Parathyroid adenoma (tissue), 2 donors: ENCODE data around the gene GABRQ.
A peak's percentile ranks its signal among the peaks of the same experiment; 100 is the strongest.

Source experiments
- H2AFZ ChIP-seq: fragments of 300-600 bp; sonication (generic); one replicate; pipeline ENCODE4 v1.7.0; 2017; ENCODE audit warnings: antibody characterized with exemption, mild to moderate bottlenecking
- H3K27ac ChIP-seq: fragments of 300-600 bp; sonication (generic); one replicate; pipeline ENCODE4 v1.7.0; 2017
- H3K27me3 ChIP-seq: fragments of 300-600 bp; sonication (generic); one replicate; pipeline ENCODE4 v1.7.0; 2017; ENCODE audit warnings: low read length; ENCODE audit not compliant: control insufficient read depth, insufficient read depth
- H3K36me3 ChIP-seq: fragments of 300-600 bp; sonication (generic); one replicate; pipeline ENCODE4 v1.7.0; 2017; ENCODE audit warnings: low read length; ENCODE audit not compliant: control insufficient read depth, insufficient read depth
- H3K4me1 ChIP-seq: fragments of 300-600 bp; sonication (generic); one replicate; pipeline ENCODE4 v1.7.0; 2017; ENCODE audit warnings: control low read depth
- H3K4me2 ChIP-seq: fragments of 300-600 bp; sonication (generic); one replicate; pipeline ENCODE4 v1.7.0; 2017; ENCODE audit warnings: low read length
- H3K4me3 ChIP-seq: fragments of 300-600 bp; sonication (generic); one replicate; pipeline ENCODE4 v1.7.0; 2017; ENCODE audit warnings: low read depth, low read length
- H3K79me2 ChIP-seq: fragments of 300-600 bp; sonication (generic); one replicate; pipeline ENCODE4 v1.7.0; 2017; ENCODE audit warnings: control low read depth
- H3K9ac ChIP-seq: fragments of 300-600 bp; sonication (generic); one replicate; pipeline ENCODE4 v1.7.0; 2017; ENCODE audit warnings: mild to moderate bottlenecking
- H3K9me3 ChIP-seq: fragments of 300-600 bp; sonication (generic); one replicate; pipeline ENCODE4 v1.7.0; 2017; ENCODE audit warnings: low read length; ENCODE audit not compliant: control insufficient read depth
- CTCF ChIP-seq: fragments of 300-600 bp; sonication (generic); IDR thresholded peaks from one replicate; pipeline ENCODE4 v1.7.0; 2017; ENCODE audit warnings: antibody characterized with exemption, mild to moderate bottlenecking
- donor health status: primary hyperparathyroidism.

Gene GABRQ

GRCh38 chrX:152614791-152615190 is 22.9 kb upstream of the GABRQ start:
- Histone ChIP-seq H3K79me2 (no peaks in the 10 kb centered on the region), H3K4me2 (no peak overlapping the region)
- no peak for TF ChIP-seq CTCF

GRCh38 chrX:152619897-152620296 is 17.8 kb upstream of the GABRQ start:
- H3K9ac ChIP-seq, result no peak overlapping the region
- no peaks in the 10 kb centered on the region for H3K27me3 ChIP-seq
- H3K4me3 ChIP-seq, result no peak overlapping the region
- no peaks in the 10 kb centered on the region for H3K36me3 ChIP-seq
- no peak overlapping the region for H3K27ac ChIP-seq
- no peak overlapping the region for H2AFZ ChIP-seq
- no peak overlapping the region for H3K4me2 ChIP-seq
- H3K79me2 ChIP-seq, result no peaks in the 10 kb centered on the region
- H3K9me3 ChIP-seq, result no peaks in the 10 kb centered on the region
- no peaks in the 10 kb centered on the region for H3K4me1 ChIP-seq
- no peak for TF ChIP-seq CTCF

More at GRCh38 chrX:152614791-152615190, 22.9 kb upstream of the GABRQ start:
- Histone ChIP-seq H3K36me3 (no peaks in the 10 kb centered on the region), H3K9ac (no peak overlapping the region), H3K9me3 (no peaks in the 10 kb centered on the region), H2AFZ (no peak overlapping the region), H3K27me3 (no peaks in the 10 kb centered on the region), H3K27ac (no peak overlapping the region), H3K4me1 (no peaks in the 10 kb centered on the region), H3K4me3 (no peak overlapping the region)

GRCh38 chrX:152632445-152633097 is 5.1 kb upstream of the GABRQ start:
- H2AFZ ChIP-seq, result no peak overlapping the region
- no peaks in the 10 kb centered on the region for H3K36me3 ChIP-seq
- H3K9me3 ChIP-seq, result no peaks in the 10 kb centered on the region
- no peak overlapping the region for H3K27ac ChIP-seq
- H3K4me3 ChIP-seq, result no peak overlapping the region
- H3K27me3 ChIP-seq, result no peaks in the 10 kb centered on the region
- TF ChIP-seq CTCF, result peak; percentile 63
- H3K9ac ChIP-seq, result no peak overlapping the region
- H3K79me2 ChIP-seq, result no peaks in the 10 kb centered on the region
- no peaks in the 10 kb centered on the region for H3K4me1 ChIP-seq
- no peak overlapping the region for H3K4me2 ChIP-seq

GRCh38 chrX:152635941-152636340 is 1.8 kb upstream of the GABRQ start:
- no peaks in the 10 kb centered on the region for H3K4me1 ChIP-seq
- no peaks in the 10 kb centered on the region for H3K27me3 ChIP-seq
- no peak overlapping the region for H2AFZ ChIP-seq
- H3K36me3 ChIP-seq, result no peaks in the 10 kb centered on the region
- H3K79me2 ChIP-seq, result no peaks in the 10 kb centered on the region
- no peaks in the 10 kb centered on the region for H3K9me3 ChIP-seq
- TF ChIP-seq CTCF, result peak; percentile 35
- no peak overlapping the region for H3K27ac ChIP-seq
- H3K9ac ChIP-seq, result no peak overlapping the region
- H3K4me3 ChIP-seq, result no peak overlapping the region
- H3K4me2 ChIP-seq, result no peak overlapping the region

DNA sequence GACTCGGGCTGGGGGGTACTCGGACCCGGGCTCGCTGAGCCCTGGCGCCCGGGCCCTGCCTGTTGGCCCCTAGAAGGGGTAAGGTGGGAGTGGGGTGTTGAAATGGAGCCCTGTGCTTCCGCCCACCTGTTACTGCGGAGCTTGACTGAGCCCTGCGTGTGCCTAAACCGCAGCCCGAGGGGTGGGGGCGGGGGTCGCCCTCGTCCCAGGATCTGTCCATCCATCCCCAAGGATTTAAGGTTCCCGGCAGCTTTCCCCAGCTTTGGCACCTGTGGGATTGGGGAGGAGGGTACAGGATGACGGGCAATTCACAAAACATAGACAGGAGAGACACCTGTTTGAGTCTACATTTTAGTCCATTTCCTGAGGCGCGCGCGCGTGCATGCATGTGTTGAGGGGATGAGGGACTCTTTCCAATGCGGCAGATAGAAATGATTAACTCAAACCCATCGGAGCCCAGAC is 779 bp downstream of the GABRQ start:
- Histone ChIP-seq H3K4me3 (no peak overlapping the region), H3K4me2 (no peak overlapping the region), H2AFZ (no peak overlapping the region), H3K79me2 (no peaks in the 10 kb centered on the region), H3K27ac (no peak overlapping the region), H3K27me3 (no peaks in the 10 kb centered on the region), H3K36me3 (no peaks in the 10 kb centered on the region), H3K4me1 (no peaks in the 10 kb centered on the region), H3K9me3 (no peaks in the 10 kb centered on the region), H3K9ac (no peak overlapping the region)
- TF ChIP-seq CTCF, result no peak
